ENCODE results near the gene SIRT4. TPM values are rescaled to one million over a fixed set of nuclear protein-coding genes. Genes with fewer than 3 reads are reported as not detected.
A peak's percentile ranks its signal among the peaks of the same experiment; 100 is the strongest.
"Not testable (repeated sequence)": the region's sequence is repeated elsewhere in the genome, so short reads cannot be mapped to it uniquely, and the experiment has no call there.

Gene SIRT4
- 1 to 10 TPM in 2 of 3 donors, under 1 TPM in 1; 0.53 to 3.9 (median 2.8) TPM for total RNA-seq
- long read RNA-seq, donor 1, partial matches to known transcripts, result 0 of 1 reads
- long read RNA-seq, donor 1, other reads (novel, unspliced or antisense), result 0 of 1 reads
- long read RNA-seq, donor 2, result 0 reads

- intact Hi-C loops (cut with DNase I, micrococcal nuclease), result no loop called here
- ATAC-seq, result peak; percentile 100
These were observed at the start of gene SIRT4 for GRCh38 chr12:120301962-120302815. SIRT4 (plus strand) TSS chr12:120302321; CDS start chr12:120303562, 1,241 bp downstream.

GRCh38 chr12:120253313-120253712, 48.8 kb upstream of the SIRT4 start:
- H3K4me3 ChIP-seq; intact Hi-C loops (cut with DNase I, micrococcal nuclease); H3K9me3 ChIP-seq; H3K36me3 ChIP-seq (ENCODE audit: low read depth); DNase-seq: not testable (repeated sequence)
- peak; percentile 43 for ATAC-seq
- peaks cover 12% of the 10 kb centered on the region for H3K4me1 ChIP-seq (ENCODE audit: low read depth)

More at GRCh38 chr12:120301962-120302815, at the start of gene SIRT4:
- Histone ChIP-seq H3K4me1 (ENCODE audit: low read depth) (no peaks in the 10 kb centered on the region), H3K4me3 (peak within 1 kb of the TSS; percentile 20), H3K36me3 (ENCODE audit: low read depth) (no peaks in the 10 kb centered on the region), H3K9me3 (no peaks in the 10 kb centered on the region)
- peak; percentile 72 for TF ChIP-seq CTCF (IDR thresholded peaks at IDR 0.05)
- DNase-seq, result peak; percentile 84 to 98 (median 85)

GRCh38 chr12:120254809-120255208, 47.3 kb upstream of the SIRT4 start:
- intact Hi-C loops (cut with DNase I, micrococcal nuclease), result no loop called here
- H3K4me3 ChIP-seq, result no peak overlapping the region
- no peaks in the 10 kb centered on the region for H3K9me3 ChIP-seq
- no peaks in the 10 kb centered on the region for H3K36me3 ChIP-seq (ENCODE audit: low read depth)
- H3K4me1 ChIP-seq (ENCODE audit: low read depth), result peaks cover 12% of the 10 kb centered on the region
- ATAC-seq (no peak), DNase-seq (no peak)
- TF ChIP-seq CTCF (IDR thresholded peaks at IDR 0.05), result no peak

- H3K4me1 ChIP-seq (ENCODE audit: low read depth), result peaks cover 10% of the 10 kb centered on the region
- H3K4me3 ChIP-seq, result no peak overlapping the region
- H3K36me3 ChIP-seq (ENCODE audit: low read depth), result no peaks in the 10 kb centered on the region
- intact Hi-C loops (cut with DNase I, micrococcal nuclease), result no loop called here
- no peaks in the 10 kb centered on the region for H3K9me3 ChIP-seq
- DNase-seq (no peak), ATAC-seq (peak; percentile 12)
- TF ChIP-seq CTCF (IDR thresholded peaks at IDR 0.05), result no peak
These were observed 44.9 kb upstream of the SIRT4 start for GRCh38 chr12:120257041-120257821.

- Histone ChIP-seq H3K4me1 (ENCODE audit: low read depth) (peaks cover 22% of the 10 kb centered on the region), H3K36me3 (ENCODE audit: low read depth) (no peaks in the 10 kb centered on the region), H3K4me3 (no peak overlapping the region), H3K9me3 (no peaks in the 10 kb centered on the region)
- no peak for TF ChIP-seq CTCF (IDR thresholded peaks at IDR 0.05)
- intact Hi-C loops (cut with DNase I, micrococcal nuclease), result no loop called here
- DNase-seq (no peak), ATAC-seq (no peak)
These were observed 43.7 kb upstream of the SIRT4 start for GRCh38 chr12:120258323-120258896.
